ENCODE data around the gene CTDSP1. TPM values are rescaled to one million over a fixed set of nuclear protein-coding genes. Genes with fewer than 3 reads are reported as not detected.

CTDSP1 gene
- total RNA-seq = 100 to 1,000 TPM in 2 of 4 donors, 10 to 100 TPM in 2; 74.7 to 163 (median 96.3) TPM

GRCh38 chr2:218399391-218400166, at the start of gene CTDSP1:
Gene CTDSP1, plus strand, starts transcription at chr2:218399868. Its CDS starts 223 bp downstream, at chr2:218400091.
- no peak for TF ChIP-seq CTCF (IDR thresholded peaks at IDR 0.05; ENCODE audit: low read depth)

GRCh38 chr2:218354045-218354444, 45.6 kb upstream of the CTDSP1 start:
- TF ChIP-seq CTCF (IDR thresholded peaks at IDR 0.05; ENCODE audit: low read depth) = no peak

GRCh38 chr2:218354850-218355443, 44.7 kb upstream of the CTDSP1 start:
- no peak for TF ChIP-seq CTCF (IDR thresholded peaks at IDR 0.05; ENCODE audit: low read depth)

GRCh38 chr2:218357236-218358177, 42.2 kb upstream of the CTDSP1 start:
- TF ChIP-seq CTCF (IDR thresholded peaks at IDR 0.05; ENCODE audit: low read depth) = no peak

- no peak for TF ChIP-seq CTCF (IDR thresholded peaks at IDR 0.05; ENCODE audit: low read depth)
Observed at GRCh38 chr2:218360453-218360852, 39.2 kb upstream of the CTDSP1 start.

GRCh38 chr2:218362606-218363005, 37.1 kb upstream of the CTDSP1 start:
- no peak for TF ChIP-seq CTCF (IDR thresholded peaks at IDR 0.05; ENCODE audit: low read depth)
